Epithelial cell of esophagus (primary cell): ENCODE results near the gene KDM4B.

ENCODE experiments used
- DNase-seq: peaks from one replicate; pipeline ENCODE4 v3.0.0; 2010; ENCODE audit warnings: low read depth
- H3K4me3 ChIP-seq: 2 replicates; pipeline ENCODE4 v1.5.1; 2011; ENCODE audit warnings: mild to moderate bottlenecking, low read length, control low read depth
- CTCF ChIP-seq: IDR thresholded peaks from 2 replicates; pipeline ENCODE4 v1.5.1; 2011; ENCODE audit warnings: low read depth, mild to moderate bottlenecking, low read length, control low read depth, inconsistent platforms; ENCODE audit not compliant: insufficient read depth; ENCODE audit errors: missing control alignments

KDM4B gene

GRCh38 chr19:5118026-5118425 lies 149.1 kb downstream of the KDM4B start:
- no peak for TF ChIP-seq CTCF
- H3K4me3 ChIP-seq: no peak overlapping the region
- no peak for DNase-seq

GRCh38 chr19:5119297-5119998 lies 150.5 kb downstream of the KDM4B start:
- TF ChIP-seq CTCF: no peak

GRCh38 chr19:5120321-5120720 lies 151.4 kb downstream of the KDM4B start:
- H3K4me3 ChIP-seq: no peak overlapping the region
- no peak for DNase-seq
- no peak for TF ChIP-seq CTCF

More at GRCh38 chr19:5119297-5119998, 150.5 kb downstream of the KDM4B start:
- no peak overlapping the region for H3K4me3 ChIP-seq
- no peak for DNase-seq

- no peak overlapping the region for H3K4me3 ChIP-seq
- DNase-seq: no peak
- no peak for TF ChIP-seq CTCF
Observed at GRCh38 chr19:5120833-5121232, 151.9 kb downstream of the KDM4B start.

GRCh38 chr19:5121266-5122120 lies 152.6 kb downstream of the KDM4B start:
- no peak for TF ChIP-seq CTCF
- no peak for DNase-seq
- no peak overlapping the region for H3K4me3 ChIP-seq

GRCh38 chr19:5122121-5122400 lies 153.1 kb downstream of the KDM4B start:
- no peak for DNase-seq
- no peak overlapping the region for H3K4me3 ChIP-seq
- TF ChIP-seq CTCF: no peak
